Measurements from ENCODE around the gene MSRB3. TPM values are rescaled to one million over a fixed set of nuclear protein-coding genes. Genes with fewer than 3 reads are reported as not detected.

Gene MSRB3
- total and polyA plus RNA-seq, 4 donors, result 1.0 to 5.2 (median 3.1) TPM

- TF ChIP-seq CTCF (IDR thresholded peaks at IDR 0.05; ENCODE audit: low read depth, low read length, missing input control), result no peak
- Histone ChIP-seq H3K27me3 (ENCODE audit: control insufficient read depth in 4 of 4, insufficient read depth in 4 of 4, low read length in 3 of 4) (no peaks in the 10 kb centered on the region), H3K9ac (ENCODE audit: low read depth in 1 of 2, low read length in 2 of 2) (no peak overlapping the region), H3K4me1 (ENCODE audit: control insufficient read depth in 4 of 4, insufficient read depth in 4 of 4, low read length in 3 of 4) (no peaks in the 10 kb centered on the region), H3K27ac (ENCODE audit: low read depth in 1 of 2, low read length in 2 of 2) (no peak overlapping the region), H3K9me3 (ENCODE audit: control insufficient read depth in 4 of 4, low read length in 3 of 4) (peaks cover 0 to 2% (median 0%) of the 10 kb centered on the region in 4 donors), H3K4me3 (ENCODE audit: low read depth in 1 of 3, low read length in 3 of 3) (no peak overlapping the region), H3K36me3 (ENCODE audit: control insufficient read depth in 4 of 4, insufficient read depth in 3 of 4, low read depth in 1 of 4, low read length in 3 of 4) (no peaks in the 10 kb centered on the region)
- WGBS, result 44% methylated on average over 1 of the region's 1 CpG
- no peak for DNase-seq (ENCODE audit: low spot score)
These were observed 154.2 kb downstream of the MSRB3 start for GRCh38 chr12:65432651-65433050.

- no peaks in the 10 kb centered on the region for H3K27me3 ChIP-seq (ENCODE audit: control insufficient read depth in 4 of 4, insufficient read depth in 4 of 4, low read length in 3 of 4)
- no peak for TF ChIP-seq FOXA1 (IDR thresholded peaks at IDR 0.05)
- no peak for TF ChIP-seq MAX (IDR thresholded peaks at IDR 0.05)
- TF ChIP-seq TAF1 (conservative IDR thresholded peaks at IDR 0.05), result no peak
- TF ChIP-seq HNF4G (IDR thresholded peaks at IDR 0.05), result no peak
- no peak for TF ChIP-seq FOXA2 (IDR thresholded peaks at IDR 0.05)
- no peak for TF ChIP-seq SP1 (IDR thresholded peaks at IDR 0.05)
- no peak for TF ChIP-seq NR2F2 (IDR thresholded peaks at IDR 0.05)
- no peak for TF ChIP-seq HNF4A (conservative IDR thresholded peaks at IDR 0.05)
- TF ChIP-seq EGR1 (IDR thresholded peaks at IDR 0.05; ENCODE audit: low read depth in 2 of 2), result no peak
- no peak for TF ChIP-seq YY1 (IDR thresholded peaks at IDR 0.05)
- TF ChIP-seq ZBTB33 (IDR thresholded peaks at IDR 0.05), result no peak
- no peaks in the 10 kb centered on the region for H3K4me1 ChIP-seq (ENCODE audit: control insufficient read depth in 4 of 4, insufficient read depth in 4 of 4, low read length in 3 of 4)
- H3K27ac ChIP-seq (ENCODE audit: low read depth in 1 of 2, low read length in 2 of 2), result no peak overlapping the region
- H3K9me3 ChIP-seq (ENCODE audit: control insufficient read depth in 4 of 4, low read length in 3 of 4), result no peaks in the 10 kb centered on the region
- no peak for DNase-seq (ENCODE audit: low spot score)
- H3K36me3 ChIP-seq (ENCODE audit: control insufficient read depth in 4 of 4, insufficient read depth in 3 of 4, low read depth in 1 of 4, low read length in 3 of 4), result no peaks in the 10 kb centered on the region
- H3K9ac ChIP-seq (ENCODE audit: low read depth in 1 of 2, low read length in 2 of 2), result no peak overlapping the region
- WGBS, result 95% methylated on average over 3 of the region's 3 CpGs
- no peak overlapping the region for H3K4me3 ChIP-seq (ENCODE audit: low read depth in 1 of 3, low read length in 3 of 3)
These were observed 156.3 kb downstream of the MSRB3 start for GRCh38 chr12:65434737-65435136.

DNA sequence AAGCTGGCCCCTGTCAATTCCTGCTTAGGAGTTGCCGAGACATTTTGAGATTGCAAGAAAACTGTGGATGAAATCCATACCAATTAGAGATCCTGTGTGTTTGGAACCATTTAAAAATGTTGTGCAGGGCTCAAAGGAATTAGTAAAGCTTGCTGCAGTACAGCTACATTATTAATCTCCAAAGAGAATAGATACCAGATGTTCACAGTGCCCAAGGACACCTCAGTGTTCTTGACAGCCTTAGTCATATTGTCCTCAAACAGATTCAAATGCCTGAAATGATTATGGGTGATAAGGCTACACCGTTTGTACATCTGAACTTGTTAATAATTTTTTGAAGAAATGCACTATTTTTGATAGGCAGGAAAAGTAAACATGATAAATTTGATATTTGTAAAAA lies 164.6 kb downstream of the MSRB3 start:
- Histone ChIP-seq H3K36me3 (ENCODE audit: control insufficient read depth in 4 of 4, insufficient read depth in 3 of 4, low read depth in 1 of 4, low read length in 3 of 4) (no peaks in the 10 kb centered on the region), H3K9me3 (ENCODE audit: control insufficient read depth in 4 of 4, low read length in 3 of 4) (no peaks in the 10 kb centered on the region), H3K4me3 (ENCODE audit: low read depth in 1 of 3, low read length in 3 of 3) (no peak overlapping the region), H3K27me3 (ENCODE audit: control insufficient read depth in 4 of 4, insufficient read depth in 4 of 4, low read length in 3 of 4) (no peaks in the 10 kb centered on the region), H3K9ac (ENCODE audit: low read depth in 1 of 2, low read length in 2 of 2) (no peak overlapping the region), H3K27ac (ENCODE audit: low read depth in 1 of 2, low read length in 2 of 2) (no peak overlapping the region), H3K4me1 (ENCODE audit: control insufficient read depth in 4 of 4, insufficient read depth in 4 of 4, low read length in 3 of 4) (no peaks in the 10 kb centered on the region)
- no peak for DNase-seq (ENCODE audit: low spot score)
- TF ChIP-seq, protein P1, sequence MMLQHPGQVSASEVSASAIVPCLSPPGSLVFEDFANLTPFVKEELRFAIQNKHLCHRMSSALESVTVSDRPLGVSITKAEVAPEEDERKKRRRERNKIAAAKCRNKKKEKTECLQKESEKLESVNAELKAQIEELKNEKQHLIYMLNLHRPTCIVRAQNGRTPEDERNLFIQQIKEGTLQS (IDR thresholded peaks at IDR 0.05), result no peak
- TF ChIP-seq YY1 (IDR thresholded peaks at IDR 0.05) (no peak), SP1 (IDR thresholded peaks at IDR 0.05) (no peak), RAD21 (IDR thresholded peaks at IDR 0.05) (no peak), HNF4G (IDR thresholded peaks at IDR 0.05) (no peak), RXRA (IDR thresholded peaks at IDR 0.05) (no peak), JUND (IDR thresholded peaks at IDR 0.05) (no peak), EGR1 (IDR thresholded peaks at IDR 0.05; ENCODE audit: low read depth in 2 of 2) (no peak), ZBTB33 (IDR thresholded peaks at IDR 0.05) (no peak)
- TF ChIP-seq, protein P2, sequence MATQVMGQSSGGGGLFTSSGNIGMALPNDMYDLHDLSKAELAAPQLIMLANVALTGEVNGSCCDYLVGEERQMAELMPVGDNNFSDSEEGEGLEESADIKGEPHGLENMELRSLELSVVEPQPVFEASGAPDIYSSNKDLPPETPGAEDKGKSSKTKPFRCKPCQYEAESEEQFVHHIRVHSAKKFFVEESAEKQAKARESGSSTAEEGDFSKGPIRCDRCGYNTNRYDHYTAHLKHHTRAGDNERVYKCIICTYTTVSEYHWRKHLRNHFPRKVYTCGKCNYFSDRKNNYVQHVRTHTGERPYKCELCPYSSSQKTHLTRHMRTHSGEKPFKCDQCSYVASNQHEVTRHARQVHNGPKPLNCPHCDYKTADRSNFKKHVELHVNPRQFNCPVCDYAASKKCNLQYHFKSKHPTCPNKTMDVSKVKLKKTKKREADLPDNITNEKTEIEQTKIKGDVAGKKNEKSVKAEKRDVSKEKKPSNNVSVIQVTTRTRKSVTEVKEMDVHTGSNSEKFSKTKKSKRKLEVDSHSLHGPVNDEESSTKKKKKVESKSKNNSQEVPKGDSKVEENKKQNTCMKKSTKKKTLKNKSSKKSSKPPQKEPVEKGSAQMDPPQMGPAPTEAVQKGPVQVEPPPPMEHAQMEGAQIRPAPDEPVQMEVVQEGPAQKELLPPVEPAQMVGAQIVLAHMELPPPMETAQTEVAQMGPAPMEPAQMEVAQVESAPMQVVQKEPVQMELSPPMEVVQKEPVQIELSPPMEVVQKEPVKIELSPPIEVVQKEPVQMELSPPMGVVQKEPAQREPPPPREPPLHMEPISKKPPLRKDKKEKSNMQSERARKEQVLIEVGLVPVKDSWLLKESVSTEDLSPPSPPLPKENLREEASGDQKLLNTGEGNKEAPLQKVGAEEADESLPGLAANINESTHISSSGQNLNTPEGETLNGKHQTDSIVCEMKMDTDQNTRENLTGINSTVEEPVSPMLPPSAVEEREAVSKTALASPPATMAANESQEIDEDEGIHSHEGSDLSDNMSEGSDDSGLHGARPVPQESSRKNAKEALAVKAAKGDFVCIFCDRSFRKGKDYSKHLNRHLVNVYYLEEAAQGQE (IDR thresholded peaks at IDR 0.05), result no peak
- 68% methylated on average over 2 of the region's 2 CpGs for WGBS

All from liver (tissue), 9 donors.